ENCODE measurements around the gene COQ8B.

Gene COQ8B

GRCh38 chr19:40672038-40672437, 44.6 kb downstream of the COQ8B start:
- H3K4me3 ChIP-seq (ENCODE audit: low read depth, low read length): no peak overlapping the region
- CTCF ChIA-PET: interaction anchor here (1.0 to 3.5 kb wide), 3 partner anchors 8 to 37 kb away, joined by 3 to 16 read pairs (median 4); no protein-coding TSS in a partner anchor
- POLR2A ChIA-PET: interaction anchor here (0.6 kb wide), 1 partner anchor 41 kb away, joined by 4 read pairs; no protein-coding TSS in a partner anchor

GRCh38 chr19:40671404-40671803, 45.3 kb downstream of the COQ8B start:
- ChIA-PET POLR2A (interaction anchor here (0.6 kb wide), 1 partner anchor 42 kb away, joined by 4 read pairs; no protein-coding TSS in a partner anchor), CTCF (interaction anchor here (1.0 to 3.5 kb wide), 3 partner anchors 8 to 36 kb away, joined by 3 to 16 read pairs (median 4); no protein-coding TSS in a partner anchor)
- no peak for DNase-seq (ENCODE audit: low read depth, low spot score)
- no peak for TF ChIP-seq CTCF (IDR thresholded peaks at IDR 0.05; ENCODE audit: insufficient read depth, low read length, missing control alignments)
- H3K4me3 ChIP-seq (ENCODE audit: low read depth, low read length): no peak overlapping the region

More at GRCh38 chr19:40672038-40672437, 44.6 kb downstream of the COQ8B start:
- no peak for DNase-seq (ENCODE audit: low read depth, low spot score)
- no peak for TF ChIP-seq CTCF (IDR thresholded peaks at IDR 0.05; ENCODE audit: insufficient read depth, low read length, missing control alignments)

- H3K4me3 ChIP-seq (ENCODE audit: low read depth, low read length): no peak overlapping the region
- CTCF ChIA-PET: no interaction called here
- no peak for TF ChIP-seq CTCF (IDR thresholded peaks at IDR 0.05; ENCODE audit: insufficient read depth, low read length, missing control alignments)
- POLR2A ChIA-PET: no interaction called here
- DNase-seq (ENCODE audit: low read depth, low spot score): no peak
These were observed 47.6 kb downstream of the COQ8B start for GRCh38 chr19:40668991-40669614.

- DNase-seq (ENCODE audit: low read depth, low spot score): no peak
- no peak for TF ChIP-seq CTCF (IDR thresholded peaks at IDR 0.05; ENCODE audit: insufficient read depth, low read length, missing control alignments)
- no peak overlapping the region for H3K4me3 ChIP-seq (ENCODE audit: low read depth, low read length)
- ChIA-PET POLR2A (no interaction called here), CTCF (no interaction called here)
These were observed 49.1 kb downstream of the COQ8B start for GRCh38 chr19:40667602-40668001.

GRCh38 chr19:40666803-40667438, 49.8 kb downstream of the COQ8B start:
- CTCF ChIA-PET: no interaction called here
- POLR2A ChIA-PET: no interaction called here
- no peak for TF ChIP-seq CTCF (IDR thresholded peaks at IDR 0.05; ENCODE audit: insufficient read depth, low read length, missing control alignments)
- DNase-seq (ENCODE audit: low read depth, low spot score): no peak
- no peak overlapping the region for H3K4me3 ChIP-seq (ENCODE audit: low read depth, low read length)
